Brain pericyte (primary cell): ENCODE data around the gene IRS1.

ENCODE experiments used
- DNase-seq: peaks from one replicate; pipeline ENCODE4 v3.0.0-alpha.2; 2012; ENCODE audit warnings: low read depth, low spot score

IRS1 gene

DNA sequence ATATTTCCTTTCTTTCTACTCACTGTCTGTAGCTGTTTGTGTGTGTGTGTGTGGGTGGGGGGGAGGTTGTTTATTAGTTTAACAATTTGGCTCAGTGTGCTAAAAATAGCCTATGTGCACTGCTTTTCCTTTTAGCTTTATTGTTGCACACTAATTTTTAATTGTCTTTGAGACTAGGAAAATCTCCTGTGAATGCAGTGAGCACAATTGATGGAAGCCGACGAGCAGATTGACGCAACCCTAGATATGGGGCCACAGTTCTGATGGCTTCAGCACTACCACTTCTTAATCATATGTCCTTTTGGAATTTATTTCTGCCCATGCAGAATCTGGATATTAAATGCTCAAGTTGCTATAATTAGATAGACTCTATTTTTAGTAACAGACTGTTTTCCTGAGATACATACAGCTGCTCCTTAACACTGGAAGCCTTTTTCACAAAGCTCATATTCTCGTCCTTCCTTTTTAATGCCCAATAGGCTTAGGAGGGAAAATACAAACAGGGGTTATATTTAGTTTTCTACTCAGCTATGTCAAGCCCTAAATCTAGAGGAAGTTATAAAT lies 109.1 kb downstream of the IRS1 start:
- no peak for DNase-seq

DNA sequence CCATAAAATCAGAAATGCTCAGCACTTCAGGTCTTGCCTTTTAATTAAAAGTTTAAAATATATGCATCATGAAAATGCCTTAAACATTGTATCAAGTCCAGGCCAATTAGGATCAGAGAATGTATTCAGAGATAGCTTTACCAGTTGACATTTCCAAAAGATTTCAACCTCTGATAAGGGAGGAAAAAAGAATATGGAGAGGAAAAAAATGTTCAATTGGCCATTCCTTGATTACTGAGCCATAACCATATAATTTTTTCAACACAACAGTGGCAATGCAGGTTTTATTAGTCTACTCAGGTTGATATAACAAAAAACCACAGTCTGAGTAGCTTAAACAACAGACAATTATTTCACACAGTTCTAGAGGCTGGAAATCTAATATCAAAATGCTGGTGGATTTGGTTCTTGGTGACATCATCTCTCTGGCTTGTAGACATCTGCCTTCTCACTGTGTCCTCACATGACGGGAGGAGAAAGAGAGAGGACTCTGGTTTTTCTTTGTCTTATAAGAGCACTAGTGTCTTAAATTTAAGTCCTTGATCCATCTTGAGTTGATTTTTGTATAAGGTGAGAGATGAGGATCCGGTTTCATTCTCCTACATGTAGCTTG lies 111.9 kb downstream of the IRS1 start:
- DNase-seq, result no peak

GRCh38 chr2:226684563-226684959 lies 115.1 kb downstream of the IRS1 start:
- no peak for DNase-seq

DNA sequence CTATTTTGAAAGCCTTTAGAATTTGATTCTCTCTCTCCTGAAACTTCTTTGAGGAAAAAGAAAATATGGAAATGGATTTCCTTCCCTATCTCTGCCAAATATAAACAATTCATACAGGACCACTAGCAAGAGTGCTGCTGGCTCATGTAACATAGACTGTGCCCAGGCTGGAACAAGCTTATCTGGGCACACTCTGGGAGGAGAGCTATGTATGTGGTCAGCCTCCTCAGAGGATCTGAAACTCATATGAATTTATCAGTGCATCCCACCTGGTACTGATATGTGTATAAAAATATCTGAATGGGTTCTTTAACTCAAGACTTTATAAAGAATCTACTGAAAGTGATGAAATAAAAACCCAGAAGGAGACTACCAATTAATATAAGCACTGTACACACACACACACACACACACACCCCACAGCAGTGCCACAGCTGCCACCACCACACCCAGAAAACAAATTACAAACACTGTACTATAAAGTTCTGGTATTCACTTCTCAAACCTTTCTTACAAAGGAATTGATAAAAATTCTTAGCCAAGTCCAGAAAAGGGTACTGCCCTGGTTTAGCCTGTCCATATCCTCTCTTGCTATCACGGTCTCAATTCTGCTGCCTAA lies 115.6 kb downstream of the IRS1 start:
- no peak for DNase-seq

DNA sequence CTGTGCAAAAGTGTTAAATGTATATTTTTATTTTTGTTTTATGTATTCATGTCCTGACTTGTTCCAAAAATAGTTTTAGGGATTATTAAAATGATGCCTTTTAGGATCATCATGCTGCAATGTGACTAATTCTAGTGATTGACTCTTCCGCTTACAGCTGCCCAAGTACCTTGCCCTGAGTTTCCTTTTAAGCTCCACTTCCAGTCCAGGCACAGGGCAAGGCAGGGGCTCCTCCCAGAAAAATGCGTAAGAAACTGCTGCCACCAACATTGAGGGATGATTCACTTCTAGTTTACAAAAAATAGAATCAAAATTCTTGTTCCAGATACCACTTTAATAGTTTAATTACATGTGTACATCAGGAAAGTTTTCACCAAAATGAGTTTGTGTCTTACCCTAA lies 116.4 kb downstream of the IRS1 start:
- DNase-seq, result no peak
